IPS DF 19.7 (cell line): Measurements from ENCODE around the gene VAV2.

ENCODE experiments used
- DNase-seq: peaks from one replicate; pipeline ENCODE4 v3.0.0-alpha.2; 2013; ENCODE audit warnings: low read depth, low spot score

Gene VAV2

GRCh38 chr9:133786907-133787753 lies 205.0 kb downstream of the VAV2 start:
- DNase-seq: no peak

- DNase-seq: no peak
Observed at GRCh38 chr9:133786371-133786753, 205.8 kb downstream of the VAV2 start.

GRCh38 chr9:133785753-133786370 lies 206.3 kb downstream of the VAV2 start:
- no peak for DNase-seq

- DNase-seq: no peak
Observed at GRCh38 chr9:133784731-133785561, 207.2 kb downstream of the VAV2 start.

- no peak for DNase-seq
Observed at GRCh38 chr9:133783331-133783731, 208.8 kb downstream of the VAV2 start.

GRCh38 chr9:133782157-133783130 lies 209.7 kb downstream of the VAV2 start:
- peak; percentile 48 for DNase-seq

GRCh38 chr9:133781828-133782135 lies 210.3 kb downstream of the VAV2 start:
- DNase-seq: no peak

GRCh38 chr9:133780962-133781827 lies 210.9 kb downstream of the VAV2 start:
- DNase-seq: no peak

GRCh38 chr9:133780404-133780945 lies 211.6 kb downstream of the VAV2 start:
- DNase-seq: no peak

GRCh38 chr9:133779516-133780403 lies 212.4 kb downstream of the VAV2 start:
- no peak for DNase-seq

GRCh38 chr9:133779081-133779480 lies 213.0 kb downstream of the VAV2 start:
- DNase-seq: no peak

- no peak for DNase-seq
Observed at GRCh38 chr9:133778336-133779013, 213.6 kb downstream of the VAV2 start.

- DNase-seq: no peak
Observed at GRCh38 chr9:133777871-133778270, 214.3 kb downstream of the VAV2 start.

- DNase-seq: no peak
Observed at GRCh38 chr9:133777068-133777791, 214.9 kb downstream of the VAV2 start.

GRCh38 chr9:133775951-133776905 lies 215.9 kb downstream of the VAV2 start:
- no peak for DNase-seq

GRCh38 chr9:133775291-133775690 lies 216.8 kb downstream of the VAV2 start:
- DNase-seq: no peak

- DNase-seq: no peak
Observed at GRCh38 chr9:133774799-133775198, 217.3 kb downstream of the VAV2 start.
